Measurements from ENCODE around the gene RADIL.

RADIL gene

GRCh38 chr7:4824120-4824775 lies 59.3 kb downstream of the RADIL start:
- H3K9me3 Mint-ChIP-seq: no peaks in the 10 kb centered on the region
- no peak for ATAC-seq (replicated peaks)
- H3K27ac Mint-ChIP-seq: no peak overlapping the region

GRCh38 chr7:4823441-4824119 lies 59.9 kb downstream of the RADIL start:
- Mint-ChIP-seq H3K4me3 (no peak overlapping the region), H3K36me3 (ENCODE audit: insufficient read depth) (no peaks in the 10 kb centered on the region), H3K27me3 (peaks cover 28 to 52% of the 10 kb centered on the region in 2 donors), H3K9me3 (no peaks in the 10 kb centered on the region), H3K4me1 (ENCODE audit: low read depth in 2 of 2) (no peaks in the 10 kb centered on the region), H3K27ac (no peak overlapping the region)
- DNase-seq (no peak), ATAC-seq (replicated peaks) (no peak)

More at GRCh38 chr7:4824120-4824775, 59.3 kb downstream of the RADIL start:
- H3K36me3 Mint-ChIP-seq (ENCODE audit: insufficient read depth): no peaks in the 10 kb centered on the region
- DNase-seq: no peak
- no peak overlapping the region for H3K4me3 Mint-ChIP-seq
- H3K27me3 Mint-ChIP-seq: peaks cover 26 to 46% of the 10 kb centered on the region in 2 donors
- H3K4me1 Mint-ChIP-seq (ENCODE audit: low read depth in 2 of 2): no peaks in the 10 kb centered on the region

DNA sequence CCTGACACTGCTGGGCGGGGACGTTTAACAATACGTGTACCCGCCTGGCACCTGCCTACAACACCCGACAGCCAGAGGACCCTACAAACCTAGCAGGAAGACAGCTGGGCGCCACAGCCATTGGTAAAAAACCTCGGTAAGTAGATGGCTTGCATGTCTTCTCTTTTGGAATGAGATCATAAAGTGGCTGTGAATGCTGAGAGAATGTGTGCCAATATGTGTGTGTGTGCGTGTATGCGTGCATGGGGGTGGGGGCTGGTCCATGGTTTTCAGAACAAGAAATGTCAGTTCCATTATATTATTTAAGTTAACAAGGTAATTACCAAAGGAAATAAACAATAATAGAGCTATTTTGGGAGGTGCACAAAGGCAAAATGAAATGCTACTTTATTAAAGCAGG lies 60.8 kb downstream of the RADIL start:
- DNase-seq: no peak
- no peaks in the 10 kb centered on the region for H3K36me3 Mint-ChIP-seq (ENCODE audit: insufficient read depth)
- H3K27ac Mint-ChIP-seq: no peak overlapping the region
- no peak for ATAC-seq (replicated peaks)
- no peak overlapping the region for H3K4me3 Mint-ChIP-seq
- H3K9me3 Mint-ChIP-seq: no peaks in the 10 kb centered on the region
- no peaks in the 10 kb centered on the region for H3K4me1 Mint-ChIP-seq (ENCODE audit: low read depth in 2 of 2)
- H3K27me3 Mint-ChIP-seq: peaks cover 28 to 56% of the 10 kb centered on the region in 2 donors

DNA sequence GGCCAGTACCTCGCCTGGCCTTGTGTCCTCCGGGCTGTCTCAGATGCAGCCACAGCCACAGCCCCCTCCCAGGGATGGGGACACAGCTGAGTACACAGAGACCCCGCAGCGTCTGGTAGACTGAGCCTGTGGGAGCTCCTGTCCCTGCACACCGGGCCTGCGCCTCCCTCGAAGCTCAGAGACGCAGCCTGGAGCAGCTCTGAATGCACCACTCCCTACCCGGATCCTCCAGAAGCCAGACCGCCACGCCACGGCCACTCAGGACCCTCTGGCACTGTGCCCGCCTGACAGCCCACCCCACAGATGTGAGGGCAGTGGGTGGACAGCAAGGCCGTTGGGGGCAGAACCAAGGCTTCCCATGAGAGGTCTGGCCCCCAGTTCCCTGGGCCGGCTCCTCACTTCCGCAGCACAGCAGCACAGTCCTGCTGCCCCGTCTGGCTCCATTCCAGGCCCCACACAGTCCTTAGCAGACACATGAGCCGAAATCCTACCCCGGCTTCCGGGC lies 62.5 kb downstream of the RADIL start:
- Mint-ChIP-seq H3K27me3 (peaks cover 24 to 70% of the 10 kb centered on the region in 2 donors), H3K4me3 (no peak overlapping the region), H3K27ac (no peak overlapping the region), H3K9me3 (no peaks in the 10 kb centered on the region), H3K4me1 (ENCODE audit: low read depth in 2 of 2) (no peaks in the 10 kb centered on the region), H3K36me3 (ENCODE audit: insufficient read depth) (no peaks in the 10 kb centered on the region)
- DNase-seq (no peak), ATAC-seq (replicated peaks) (no peak)

GRCh38 chr7:4820405-4820966 lies 63.0 kb downstream of the RADIL start:
- ATAC-seq (replicated peaks) (no peak), DNase-seq (no peak)
- Mint-ChIP-seq H3K27ac (no peak overlapping the region), H3K4me3 (no peak overlapping the region), H3K4me1 (ENCODE audit: low read depth in 2 of 2) (no peaks in the 10 kb centered on the region), H3K36me3 (ENCODE audit: insufficient read depth) (no peaks in the 10 kb centered on the region), H3K27me3 (peaks cover 21 to 73% of the 10 kb centered on the region in 2 donors), H3K9me3 (no peaks in the 10 kb centered on the region)

GRCh38 chr7:4819560-4820404 lies 63.7 kb downstream of the RADIL start:
- peaks cover 16 to 69% of the 10 kb centered on the region in 2 donors for H3K27me3 Mint-ChIP-seq
- no peaks in the 10 kb centered on the region for H3K36me3 Mint-ChIP-seq (ENCODE audit: insufficient read depth)
- H3K4me3 Mint-ChIP-seq: no peak overlapping the region
- ATAC-seq (replicated peaks) (no peak), DNase-seq (no peak)
- H3K4me1 Mint-ChIP-seq (ENCODE audit: low read depth in 2 of 2): no peaks in the 10 kb centered on the region
- H3K9me3 Mint-ChIP-seq: no peaks in the 10 kb centered on the region
- H3K27ac Mint-ChIP-seq: no peak overlapping the region

DNA sequence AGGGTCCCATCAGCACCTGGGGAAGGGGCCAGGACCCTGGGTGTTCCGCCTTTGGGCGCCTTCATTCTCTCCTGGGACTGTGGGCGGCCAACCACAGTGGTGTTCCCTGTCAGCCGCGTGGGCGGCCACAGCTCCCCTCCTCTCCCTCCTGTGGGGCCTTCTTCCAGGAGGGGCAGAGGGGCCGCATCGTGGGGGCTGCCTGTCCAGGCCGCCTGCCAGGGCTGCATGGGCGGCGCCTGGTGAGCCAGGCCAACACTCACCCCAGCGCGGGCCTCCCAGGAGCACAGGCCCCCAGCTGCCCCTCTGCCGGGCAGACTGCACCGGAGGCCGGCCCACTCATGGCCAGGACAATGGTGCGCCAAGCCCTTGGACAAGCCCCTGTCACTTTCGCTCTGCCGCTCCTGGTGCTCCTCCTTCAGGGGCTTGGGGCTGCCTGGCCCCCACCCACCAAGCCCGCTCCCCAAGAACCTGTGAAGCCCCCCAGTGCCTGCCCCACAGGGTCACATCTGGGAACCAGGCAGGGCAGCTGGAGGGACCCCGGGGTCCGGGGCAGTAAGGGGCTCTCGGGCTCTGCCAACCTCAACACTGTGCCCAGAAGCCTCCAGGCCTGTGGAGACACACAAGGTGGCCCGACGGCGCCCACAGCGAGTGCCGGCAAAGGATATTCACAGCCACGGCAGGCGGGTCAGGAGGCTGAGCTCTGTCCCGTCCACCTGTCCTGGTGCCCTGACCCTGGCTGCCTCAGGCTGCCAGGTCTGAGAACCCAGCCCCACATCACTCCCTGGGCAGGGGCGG lies 65.3 kb downstream of the RADIL start:
- H3K9me3 Mint-ChIP-seq: no peaks in the 10 kb centered on the region
- no peak overlapping the region for H3K4me3 Mint-ChIP-seq
- DNase-seq: no peak
- H3K27ac Mint-ChIP-seq: no peak overlapping the region
- ATAC-seq (replicated peaks): no peak
- H3K36me3 Mint-ChIP-seq (ENCODE audit: insufficient read depth): no peaks in the 10 kb centered on the region
- peaks cover 27 to 80% of the 10 kb centered on the region in 2 donors for H3K27me3 Mint-ChIP-seq
- H3K4me1 Mint-ChIP-seq (ENCODE audit: low read depth in 2 of 2): no peaks in the 10 kb centered on the region

GRCh38 chr7:4817178-4817901 lies 66.2 kb downstream of the RADIL start:
- DNase-seq: no peak
- no peaks in the 10 kb centered on the region for H3K9me3 Mint-ChIP-seq
- no peak overlapping the region for H3K27ac Mint-ChIP-seq
- no peaks in the 10 kb centered on the region for H3K36me3 Mint-ChIP-seq (ENCODE audit: insufficient read depth)
- ATAC-seq (replicated peaks): no peak
- no peak overlapping the region for H3K4me3 Mint-ChIP-seq
- H3K4me1 Mint-ChIP-seq (ENCODE audit: low read depth in 2 of 2): no peaks in the 10 kb centered on the region
- H3K27me3 Mint-ChIP-seq: peaks cover 36 to 80% of the 10 kb centered on the region in 2 donors

- no peaks in the 10 kb centered on the region for H3K4me1 Mint-ChIP-seq (ENCODE audit: low read depth in 2 of 2)
Observed at GRCh38 chr7:4816419-4817080, 67.0 kb downstream of the RADIL start.

DNA sequence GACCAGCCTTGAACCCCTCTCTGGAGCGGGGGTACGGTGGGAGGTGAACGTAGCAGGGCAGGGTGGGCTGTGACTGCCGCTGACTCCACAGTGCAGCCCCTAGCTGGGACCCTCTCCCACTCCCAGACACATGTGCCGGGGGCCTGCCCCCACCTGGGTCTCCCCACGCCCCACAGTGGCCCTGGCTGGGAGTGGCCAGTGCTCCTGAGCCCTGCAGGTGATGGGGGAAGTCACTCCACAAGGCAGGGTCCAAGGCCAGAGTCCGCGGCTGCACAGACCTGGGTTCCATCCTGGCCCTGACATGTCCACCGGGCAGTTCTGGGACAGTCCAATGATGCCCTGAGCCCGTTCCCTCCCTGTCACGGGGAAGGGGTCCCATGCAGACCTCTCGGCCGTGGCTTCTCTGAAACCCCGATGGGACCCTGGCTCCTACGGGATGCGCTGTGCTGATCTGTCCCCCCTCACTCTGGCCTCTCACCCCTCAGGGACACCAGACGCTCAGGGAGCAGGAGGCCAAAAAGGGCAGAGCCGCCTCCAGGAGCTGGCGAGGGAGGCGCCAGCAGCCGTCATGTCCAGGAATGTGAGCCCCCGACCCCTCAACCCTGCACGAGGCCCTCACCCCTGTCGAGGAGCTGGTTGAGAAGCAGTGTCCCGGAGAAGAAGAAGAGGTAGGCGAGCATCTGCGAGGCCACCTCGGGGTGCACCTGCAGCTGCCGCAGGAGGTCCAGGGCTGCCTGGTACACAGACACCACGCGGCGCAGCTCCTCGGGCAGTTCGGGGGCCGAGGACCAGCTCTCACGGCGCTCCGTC lies 67.7 kb downstream of the RADIL start:
- H3K9me3 Mint-ChIP-seq: no peaks in the 10 kb centered on the region
- peaks cover 36 to 67% of the 10 kb centered on the region in 2 donors for H3K27me3 Mint-ChIP-seq
- no peak overlapping the region for H3K27ac Mint-ChIP-seq

More at GRCh38 chr7:4816419-4817080, 67.0 kb downstream of the RADIL start:
- DNase-seq: no peak
- H3K4me3 Mint-ChIP-seq: no peak overlapping the region
- H3K9me3 Mint-ChIP-seq: no peaks in the 10 kb centered on the region
- peaks cover 36 to 74% of the 10 kb centered on the region in 2 donors for H3K27me3 Mint-ChIP-seq
- H3K36me3 Mint-ChIP-seq (ENCODE audit: insufficient read depth): no peaks in the 10 kb centered on the region
- H3K27ac Mint-ChIP-seq: no peak overlapping the region
- no peak for ATAC-seq (replicated peaks)

GRCh38 chr7:4815121-4815520 lies 68.4 kb downstream of the RADIL start:
- ATAC-seq (replicated peaks) (no peak), DNase-seq (no peak)
- peaks cover 40 to 64% of the 10 kb centered on the region in 2 donors for H3K27me3 Mint-ChIP-seq
- no peaks in the 10 kb centered on the region for H3K4me1 Mint-ChIP-seq (ENCODE audit: low read depth in 2 of 2)
- H3K4me3 Mint-ChIP-seq: no peak overlapping the region
- no peaks in the 10 kb centered on the region for H3K36me3 Mint-ChIP-seq (ENCODE audit: insufficient read depth)
- H3K9me3 Mint-ChIP-seq: no peaks in the 10 kb centered on the region
- H3K27ac Mint-ChIP-seq: no peak overlapping the region

More for the DNA sequence above, 67.7 kb downstream of the RADIL start:
- DNase-seq (no peak), ATAC-seq (replicated peaks) (no peak)
- no peaks in the 10 kb centered on the region for H3K4me1 Mint-ChIP-seq (ENCODE audit: low read depth in 2 of 2)
- no peaks in the 10 kb centered on the region for H3K36me3 Mint-ChIP-seq (ENCODE audit: insufficient read depth)
- H3K4me3 Mint-ChIP-seq: no peak overlapping the region
